NCI-H82 treated with DMSO at 0.1 percent for 48 hours (cell line): ENCODE measurements around the gene GDPD2.
"Not testable (repeated sequence)": the region's sequence is repeated elsewhere in the genome, so short reads cannot be mapped to it uniquely, and the experiment has no call there.

Source experiments
- DNase-seq: peaks from one replicate; lab custom pipeline; 2025; ENCODE audit not compliant: unreplicated experiment; lab: John Stamatoyannopoulos, UW

GDPD2 gene, protein sequence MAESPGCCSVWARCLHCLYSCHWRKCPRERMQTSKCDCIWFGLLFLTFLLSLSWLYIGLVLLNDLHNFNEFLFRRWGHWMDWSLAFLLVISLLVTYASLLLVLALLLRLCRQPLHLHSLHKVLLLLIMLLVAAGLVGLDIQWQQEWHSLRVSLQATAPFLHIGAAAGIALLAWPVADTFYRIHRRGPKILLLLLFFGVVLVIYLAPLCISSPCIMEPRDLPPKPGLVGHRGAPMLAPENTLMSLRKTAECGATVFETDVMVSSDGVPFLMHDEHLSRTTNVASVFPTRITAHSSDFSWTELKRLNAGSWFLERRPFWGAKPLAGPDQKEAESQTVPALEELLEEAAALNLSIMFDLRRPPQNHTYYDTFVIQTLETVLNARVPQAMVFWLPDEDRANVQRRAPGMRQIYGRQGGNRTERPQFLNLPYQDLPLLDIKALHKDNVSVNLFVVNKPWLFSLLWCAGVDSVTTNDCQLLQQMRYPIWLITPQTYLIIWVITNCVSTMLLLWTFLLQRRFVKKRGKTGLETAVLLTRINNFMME

DNA sequence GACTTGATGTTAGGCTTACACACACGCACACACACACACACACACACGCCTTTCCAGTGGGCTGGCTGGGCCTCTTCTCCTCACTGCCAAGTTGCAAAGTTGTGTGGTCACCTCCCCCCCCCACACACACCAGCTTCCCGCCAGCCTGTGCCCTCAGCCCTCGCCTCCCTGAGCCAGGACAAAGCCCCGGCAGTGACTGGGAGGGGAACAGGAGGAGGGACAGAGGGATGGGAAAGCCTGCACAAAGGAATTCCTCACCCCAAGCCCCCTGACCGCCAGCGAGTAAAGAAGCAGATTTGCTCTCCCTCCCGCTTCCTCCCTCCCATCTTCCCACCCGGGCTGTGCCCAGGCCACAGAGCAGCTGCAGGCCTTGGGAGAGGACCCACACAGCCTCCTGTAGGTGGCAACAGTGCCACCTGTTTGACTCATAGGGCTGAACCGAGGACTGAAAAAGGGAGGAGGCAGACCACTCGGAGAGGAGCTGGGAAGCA lies at the start of gene GDPD2:
Gene GDPD2, plus strand, starts transcription at position 464 of the 491 bp plus-strand sequence. CDS start 1,671 bp downstream, outside the sequence.
- DNase-seq = no peak

DNA sequence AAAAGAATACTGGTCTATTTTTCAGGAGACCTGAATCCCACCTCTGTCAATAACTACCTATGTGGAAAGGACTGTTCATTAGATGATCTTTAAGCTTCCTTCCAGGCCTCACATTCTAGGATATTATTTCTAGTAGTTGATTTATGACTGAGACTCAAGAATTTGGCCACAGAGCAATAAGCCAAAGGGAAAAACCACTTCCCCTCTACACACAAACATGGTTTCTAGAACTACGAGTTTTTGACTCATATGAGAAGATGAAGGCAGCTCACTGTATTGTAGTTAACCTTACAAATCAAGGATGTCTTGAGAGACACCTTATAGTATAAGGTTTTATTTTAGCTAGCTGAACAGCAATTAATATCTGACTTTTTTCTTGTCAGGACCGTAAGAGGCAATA lies 36.9 kb upstream of the GDPD2 start:
- DNase-seq = no peak

DNA sequence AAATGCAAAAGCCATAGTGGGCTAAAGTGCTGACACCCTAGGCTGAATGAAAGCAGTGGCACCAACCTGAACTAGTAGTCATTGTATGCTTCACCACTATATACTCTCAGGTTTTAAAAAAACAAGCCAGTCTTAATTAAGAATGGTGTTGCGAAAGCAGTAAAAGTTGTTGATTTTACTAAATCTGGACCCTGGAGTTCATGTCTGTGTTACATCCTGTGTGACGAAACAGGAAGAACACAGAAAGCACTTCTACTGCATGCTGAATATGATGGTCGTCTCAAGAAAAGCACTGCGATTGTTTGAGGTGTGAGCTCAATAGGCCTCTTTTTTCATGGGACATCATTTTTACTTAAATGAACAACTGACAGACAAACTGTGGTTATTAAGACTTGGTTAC lies 24.2 kb upstream of the GDPD2 start:
- DNase-seq = no peak

DNA sequence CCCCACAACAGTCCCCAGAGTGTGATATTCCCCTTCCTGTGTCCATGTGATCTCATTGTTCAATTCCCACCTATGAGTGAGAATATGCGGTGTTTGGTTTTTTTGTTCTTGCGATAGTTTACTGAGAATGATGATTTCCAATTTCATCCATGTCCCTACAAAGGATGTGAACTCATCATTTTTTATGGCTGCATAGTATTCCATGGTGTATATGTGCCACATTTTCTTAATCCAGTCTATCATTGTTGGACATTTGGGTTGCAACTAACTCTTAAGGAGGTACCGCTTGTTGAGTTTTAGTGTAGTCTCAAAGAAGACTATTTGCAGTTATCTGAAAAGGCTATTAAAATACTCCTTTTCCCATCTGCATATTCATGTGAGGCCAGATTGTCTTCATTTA lies 22.9 kb upstream of the GDPD2 start:
- DNase-seq = not testable (repeated sequence)

DNA sequence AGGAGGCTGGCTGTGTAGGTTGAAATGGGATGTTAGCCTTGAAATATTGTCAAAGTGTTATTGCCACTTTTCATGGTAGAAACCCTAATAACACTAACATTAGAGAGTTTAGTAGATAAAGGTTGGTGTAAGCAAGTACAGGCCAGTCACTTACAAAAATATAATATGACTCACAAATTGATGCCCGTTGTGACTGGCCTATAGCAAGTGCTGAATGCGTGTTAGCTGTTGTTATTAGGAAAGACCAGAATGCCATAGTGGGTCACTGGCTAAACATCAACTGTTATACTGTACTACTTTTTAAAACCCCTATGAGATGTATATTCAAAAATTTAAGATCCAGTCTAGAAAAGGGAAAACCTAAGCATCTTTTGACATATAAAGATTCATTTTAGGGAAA lies 20.4 kb upstream of the GDPD2 start:
- DNase-seq = no peak

DNA sequence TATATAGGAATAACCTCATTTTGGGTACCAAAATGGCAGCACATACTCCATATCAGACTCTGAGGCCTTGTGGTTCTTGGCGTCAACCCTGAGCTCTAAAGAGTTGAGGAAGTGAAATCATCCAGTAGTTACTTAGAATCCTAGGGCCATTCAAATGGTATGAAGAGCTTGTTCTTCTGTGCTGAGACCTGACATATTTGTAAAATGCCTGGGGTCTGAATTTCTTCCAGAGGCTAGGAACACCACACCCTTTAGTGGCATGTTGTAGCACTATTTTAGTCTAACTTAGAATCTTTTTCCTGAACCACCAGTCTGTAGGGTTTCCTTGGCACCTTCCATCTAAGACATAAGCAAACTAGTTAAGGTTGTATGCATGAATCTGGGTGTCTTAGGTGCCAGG lies 18.1 kb upstream of the GDPD2 start:
- DNase-seq = no peak

DNA sequence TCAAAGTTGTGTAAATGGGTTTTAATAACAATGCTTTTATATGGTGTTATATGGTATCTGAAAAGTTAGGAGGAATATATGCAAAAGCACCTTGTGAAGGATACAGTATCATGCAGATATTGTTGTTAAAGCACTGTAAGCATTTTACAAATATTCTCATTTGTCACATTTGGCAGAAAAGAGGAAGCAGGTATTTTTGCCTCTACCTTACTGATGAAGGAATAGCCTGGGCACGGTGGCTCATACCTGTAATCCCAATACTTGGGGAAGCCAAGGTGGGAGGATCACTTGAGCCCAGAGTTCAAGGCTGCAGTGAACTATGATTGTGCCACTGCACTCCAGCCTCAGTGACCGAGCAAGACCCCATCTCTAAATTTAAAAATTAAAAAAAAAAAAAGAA lies 12.2 kb upstream of the GDPD2 start:
- DNase-seq = no peak

DNA sequence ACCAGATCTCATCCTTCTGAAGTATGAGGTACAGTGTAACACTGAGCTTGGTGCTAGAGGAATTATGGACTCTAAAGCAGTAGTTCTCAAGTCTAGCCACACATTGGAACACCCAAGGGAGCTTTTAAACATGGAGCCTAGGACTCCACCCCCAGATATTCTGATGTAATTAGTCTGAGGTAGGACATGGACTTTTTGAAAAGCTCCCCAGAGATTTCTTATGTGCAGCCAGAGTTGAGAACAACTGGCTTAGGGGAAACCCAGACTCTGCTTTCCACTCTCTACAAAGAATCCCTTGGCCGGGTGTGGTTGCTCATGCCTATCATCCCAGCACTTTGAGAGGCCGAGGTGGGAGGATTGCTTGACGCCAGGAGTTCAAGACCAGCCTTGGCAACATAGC lies 11.6 kb upstream of the GDPD2 start:
- DNase-seq = no peak

DNA sequence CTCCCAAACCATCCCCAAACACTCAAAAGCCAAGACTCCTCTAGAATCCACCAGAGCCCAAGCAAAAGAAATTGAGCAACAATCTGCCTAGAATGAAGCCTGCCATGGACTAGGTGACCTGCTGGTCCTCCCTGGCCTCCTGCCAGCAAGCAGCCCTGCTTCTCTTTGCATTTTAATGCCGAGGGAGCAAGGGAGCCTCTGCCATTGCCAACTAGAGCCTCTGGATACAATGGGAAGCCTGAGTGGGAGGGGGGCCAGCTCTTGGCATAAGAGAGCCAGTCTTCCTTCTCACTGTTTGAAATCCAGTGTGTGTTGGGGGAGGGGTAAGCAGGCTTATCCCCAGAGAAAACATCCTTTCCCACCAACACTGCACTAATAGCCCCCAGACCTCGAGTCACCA lies 1.5 kb upstream of the GDPD2 start:
- no peak for DNase-seq

DNA sequence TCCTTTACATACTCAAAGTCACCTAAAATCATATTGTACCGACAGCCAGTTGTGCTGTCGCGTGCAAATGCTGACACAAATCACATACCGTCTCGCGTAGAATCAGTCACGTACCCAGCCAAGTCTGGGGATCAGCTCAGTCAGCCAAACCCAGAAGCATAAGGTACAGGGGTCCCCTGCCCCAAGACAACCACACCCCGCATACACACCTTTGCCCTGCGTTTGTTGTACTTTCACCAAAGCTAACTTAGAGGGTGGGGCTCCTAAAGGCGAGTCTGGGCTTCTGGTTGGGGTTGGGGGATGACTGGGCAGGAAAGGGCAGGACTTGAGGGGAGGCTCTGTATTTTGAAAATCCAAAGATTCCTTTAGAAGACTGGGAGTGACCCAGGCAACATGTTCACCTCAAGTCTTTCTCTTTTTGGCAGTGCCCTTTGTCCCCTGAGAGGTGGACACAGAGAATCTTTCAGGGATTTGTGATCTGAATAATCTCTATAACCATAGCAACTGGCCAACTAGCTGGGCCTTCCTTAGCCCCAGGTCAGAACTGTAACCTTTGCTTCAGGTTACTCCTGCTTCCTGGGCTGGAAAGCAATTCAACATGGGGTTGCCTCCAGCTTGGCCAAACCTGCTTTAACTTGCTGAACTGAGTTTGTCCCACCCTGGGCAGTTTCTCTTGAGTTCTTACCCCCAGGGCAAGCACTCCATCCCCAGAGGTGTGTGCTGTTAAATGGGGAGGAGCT lies 992 bp downstream of the GDPD2 start:
- no peak for DNase-seq

DNA sequence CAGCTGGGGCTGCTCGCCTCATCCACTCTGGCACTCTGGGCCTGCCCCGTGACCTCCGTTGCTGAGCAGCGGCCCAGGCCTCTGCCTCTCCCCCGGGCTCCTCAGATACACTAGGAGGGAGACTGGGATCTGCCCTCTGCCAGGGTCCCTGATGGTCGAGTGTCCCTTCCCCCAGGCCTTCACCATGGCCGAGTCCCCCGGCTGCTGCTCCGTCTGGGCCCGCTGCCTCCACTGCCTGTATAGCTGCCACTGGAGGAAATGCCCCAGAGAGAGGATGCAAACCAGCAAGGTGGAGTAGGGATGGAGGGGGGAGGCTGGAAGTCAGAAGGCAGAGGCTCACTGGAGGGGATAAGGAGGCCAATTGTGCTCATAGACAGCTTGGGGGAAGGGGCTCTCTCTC lies 1.7 kb downstream of the GDPD2 start:
- no peak for DNase-seq

DNA sequence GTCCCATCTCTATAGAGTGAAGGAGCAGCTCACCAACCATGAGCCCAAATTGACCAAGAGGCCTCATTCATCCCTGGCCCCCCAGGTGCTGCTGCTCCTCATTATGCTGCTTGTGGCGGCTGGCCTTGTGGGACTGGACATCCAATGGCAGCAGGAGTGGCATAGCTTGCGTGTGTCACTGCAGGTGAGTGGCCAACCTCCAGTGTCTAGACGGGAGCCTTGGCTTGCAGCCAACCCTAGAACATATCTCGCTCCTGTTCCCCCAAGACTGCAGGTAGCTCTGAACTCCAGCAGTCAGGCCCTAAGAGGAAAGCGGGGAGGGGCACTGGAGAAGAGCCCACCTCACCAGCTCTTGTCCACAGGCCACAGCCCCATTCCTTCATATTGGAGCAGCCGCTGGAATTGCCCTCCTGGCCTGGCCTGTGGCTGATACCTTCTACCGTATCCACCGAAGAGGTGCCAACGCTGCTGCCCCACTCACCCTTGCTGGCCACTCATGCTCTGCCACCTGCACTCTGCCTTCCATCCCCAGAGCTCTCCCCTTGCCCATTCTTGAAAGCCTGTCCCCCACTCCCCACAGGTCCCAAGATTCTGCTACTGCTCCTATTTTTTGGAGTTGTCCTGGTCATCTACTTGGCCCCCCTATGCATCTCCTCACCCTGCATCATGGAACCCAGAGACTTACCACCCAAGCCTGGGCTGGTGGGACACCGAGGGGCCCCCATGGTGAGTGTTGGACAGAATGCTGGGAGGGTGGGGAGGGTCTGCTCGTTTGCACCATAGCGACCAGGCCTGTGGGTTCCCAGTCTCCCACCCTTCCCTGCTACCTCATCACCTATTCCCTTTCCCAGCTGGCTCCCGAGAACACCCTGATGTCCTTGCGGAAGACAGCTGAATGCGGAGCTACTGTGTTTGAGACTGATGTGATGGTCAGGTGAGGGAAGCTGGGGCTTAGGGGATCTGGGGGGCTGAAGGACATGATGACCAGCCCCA lies 3.5 kb downstream of the GDPD2 start:
- no peak for DNase-seq

DNA sequence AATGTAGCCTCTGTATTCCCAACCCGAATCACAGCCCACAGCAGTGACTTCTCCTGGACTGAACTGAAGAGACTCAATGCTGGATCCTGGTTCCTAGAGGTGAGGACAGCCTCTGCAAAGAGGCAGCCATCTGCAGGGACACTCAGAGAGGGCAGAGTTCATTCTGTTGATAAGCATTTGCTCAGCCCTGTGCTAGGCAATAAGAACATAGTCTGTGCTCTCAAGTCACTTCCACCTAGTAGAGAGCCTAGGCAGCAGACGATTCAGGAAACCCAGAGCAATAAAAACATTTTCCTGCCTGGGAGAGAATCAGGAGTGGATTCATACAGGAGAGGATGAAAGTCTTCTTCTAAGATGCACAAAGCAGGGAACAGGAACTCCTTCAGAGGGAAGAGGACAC lies 4.3 kb downstream of the GDPD2 start:
- DNase-seq = no peak

DNA sequence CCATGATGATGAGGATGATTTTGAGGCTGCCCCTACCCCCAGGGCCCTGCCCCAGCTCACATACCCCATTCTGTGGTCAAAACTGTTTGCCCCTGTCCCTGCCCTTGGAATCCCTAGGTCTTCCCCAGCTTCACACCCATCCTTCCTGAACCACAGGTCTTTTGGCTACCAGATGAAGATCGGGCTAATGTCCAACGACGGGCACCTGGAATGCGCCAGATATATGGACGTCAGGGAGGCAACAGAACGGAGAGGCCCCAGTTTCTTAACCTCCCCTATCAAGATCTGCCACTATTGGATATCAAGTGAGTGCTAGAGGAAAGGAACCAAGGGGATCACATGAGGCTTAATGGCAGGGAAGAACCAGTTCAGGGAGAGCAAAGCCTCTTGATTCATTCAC lies 6.6 kb downstream of the GDPD2 start:
- DNase-seq = no peak

DNA sequence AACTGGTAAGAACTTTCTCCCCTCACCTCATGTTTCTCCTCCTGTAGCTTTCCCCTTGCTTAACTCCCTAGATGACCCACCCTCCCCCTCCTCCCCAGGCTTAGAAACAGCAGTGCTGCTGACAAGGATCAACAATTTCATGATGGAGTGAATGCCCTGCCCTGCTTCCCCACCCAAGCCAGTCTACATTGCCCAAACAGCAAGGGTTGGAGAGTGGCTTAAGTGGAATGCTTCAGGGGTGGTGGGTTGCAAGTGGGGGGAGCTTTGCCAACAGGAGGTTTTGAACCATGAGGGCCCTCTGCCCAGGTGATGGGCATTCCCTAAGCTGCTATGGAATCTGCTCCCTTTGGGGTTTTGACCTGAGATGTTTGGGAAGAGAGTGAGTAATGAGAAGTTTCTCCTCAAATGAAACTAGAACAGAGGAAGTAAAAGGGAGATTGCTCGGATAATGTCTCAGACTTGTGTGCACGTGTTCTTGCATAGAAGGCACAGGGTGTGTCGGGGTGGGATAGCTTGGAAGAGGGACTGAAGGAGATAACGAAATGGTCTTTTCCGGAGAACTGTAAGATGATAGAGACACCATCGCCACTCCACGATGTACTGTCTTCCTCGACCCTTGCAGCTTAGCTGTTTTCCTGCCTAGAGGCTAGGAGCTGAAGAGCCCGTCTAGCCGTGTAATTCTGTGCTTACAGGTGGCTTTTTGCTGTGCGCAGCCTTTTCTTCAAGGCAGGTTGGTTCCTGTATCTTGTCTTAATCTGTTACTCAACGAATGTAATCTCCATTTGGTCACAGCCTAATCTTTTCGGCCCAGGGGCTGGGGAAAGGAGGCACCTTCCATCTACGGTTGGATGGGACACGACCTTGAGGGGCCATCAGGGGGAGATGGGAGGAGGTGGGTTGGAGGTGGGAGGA lies 10.1 kb downstream of the GDPD2 start:
- DNase-seq = no peak

DNA sequence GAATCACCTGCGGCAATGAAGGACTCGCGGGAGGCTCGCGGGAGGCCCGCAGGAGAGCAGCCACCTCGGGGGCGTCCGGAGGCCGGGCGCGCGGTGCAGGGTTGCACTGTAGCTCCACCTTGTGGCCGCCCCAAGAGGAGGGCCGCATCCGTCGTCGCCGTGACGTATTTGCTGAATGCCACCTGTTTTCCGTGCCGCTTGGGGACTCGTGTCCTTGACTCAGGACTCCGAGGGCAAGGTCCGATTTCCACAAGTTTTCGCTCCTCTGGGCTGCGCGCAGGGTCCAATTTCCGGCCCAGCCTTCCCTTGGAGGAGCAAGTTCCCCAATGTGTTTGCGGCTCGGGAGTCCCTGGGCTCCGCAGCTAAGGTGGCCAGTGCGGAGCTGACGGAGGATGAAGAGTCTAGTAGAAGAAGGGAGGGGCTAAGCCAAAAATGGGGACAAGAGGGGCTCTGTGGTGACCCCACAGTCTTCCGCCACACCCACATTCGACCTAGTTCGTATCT lies 10.8 kb downstream of the GDPD2 start:
- DNase-seq = peak; percentile 56

DNA sequence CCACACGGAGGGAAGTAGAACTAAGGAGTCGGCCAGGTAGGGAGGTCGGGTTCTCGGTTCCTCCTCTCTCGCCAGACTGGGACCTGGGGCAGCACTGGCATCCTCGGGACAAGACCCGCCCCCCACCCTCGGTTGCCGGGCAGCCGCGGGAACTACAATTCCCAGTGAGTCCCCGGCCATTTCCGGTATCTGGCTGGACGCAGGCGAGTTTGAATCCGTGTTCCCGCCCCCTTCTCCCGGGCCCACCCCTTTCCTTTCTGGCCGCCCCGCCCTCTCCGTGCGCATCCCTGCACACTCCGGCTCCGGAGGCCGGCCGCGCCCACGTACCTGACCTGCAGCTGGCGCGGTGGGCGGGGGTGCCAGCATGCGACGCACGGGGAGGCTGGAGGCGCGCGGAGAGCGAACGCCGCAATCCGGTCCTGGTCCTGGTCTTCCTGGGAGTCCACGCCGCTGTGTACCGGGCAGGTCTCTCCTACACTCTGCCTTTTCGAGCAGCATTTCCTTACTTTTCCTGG lies 11.3 kb downstream of the GDPD2 start:
- peak; percentile 80 for DNase-seq

DNA sequence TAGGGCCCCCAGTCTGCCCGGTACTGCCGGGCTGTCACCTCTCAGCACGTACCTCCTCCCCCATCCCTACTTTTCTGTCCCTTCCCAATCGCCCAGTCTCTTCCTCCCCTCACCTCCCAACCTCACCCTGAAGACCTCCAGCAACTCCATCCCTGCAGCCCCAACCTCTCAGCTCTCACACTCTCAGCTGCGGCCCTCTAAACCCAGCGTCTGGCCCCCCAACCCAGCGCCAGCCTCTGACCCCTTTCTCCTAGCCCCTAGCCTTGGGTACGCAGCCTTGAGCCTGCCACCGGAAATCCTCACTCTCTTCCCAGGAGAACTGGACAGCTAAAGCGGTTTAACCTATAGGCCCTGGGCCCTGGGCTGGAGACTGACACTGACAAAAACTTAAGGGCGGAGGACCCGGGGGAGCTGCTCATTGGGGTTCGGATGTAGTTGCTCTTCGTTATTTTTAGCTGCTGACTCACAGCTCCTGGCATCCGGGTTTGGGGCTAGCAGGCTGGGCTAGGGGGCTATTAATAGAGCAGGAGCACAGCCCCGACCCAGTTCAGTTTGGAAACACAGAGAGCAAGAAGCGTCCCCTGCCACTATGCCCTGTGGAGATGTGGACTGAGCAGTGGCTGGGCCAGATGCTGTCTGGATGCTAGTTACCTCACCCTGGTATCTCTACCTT lies 11.9 kb downstream of the GDPD2 start:
- DNase-seq = no peak

DNA sequence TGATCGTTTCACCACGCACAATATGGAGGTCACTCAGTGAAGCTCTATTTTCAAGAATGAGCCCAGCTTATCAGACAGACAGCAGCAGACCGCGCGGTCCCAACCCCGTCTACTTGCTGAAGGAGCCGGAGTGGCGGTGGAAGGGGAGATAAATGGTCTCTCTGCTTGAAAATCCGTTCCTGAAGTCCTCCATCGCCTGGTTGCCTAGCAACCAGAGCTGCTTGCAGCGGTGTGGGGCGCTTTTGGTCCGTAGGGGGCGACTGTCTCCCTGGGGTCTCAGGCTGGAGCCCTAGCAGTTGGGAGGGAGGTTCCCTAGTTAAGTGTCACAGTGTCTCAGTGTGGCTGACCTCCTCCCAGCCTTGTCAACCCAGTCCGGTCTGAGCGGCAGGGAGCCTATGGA lies 13.2 kb downstream of the GDPD2 start:
- peak; percentile 14 for DNase-seq
